Measurements from ENCODE around the gene OSBP2.

OSBP2 gene

DNA sequence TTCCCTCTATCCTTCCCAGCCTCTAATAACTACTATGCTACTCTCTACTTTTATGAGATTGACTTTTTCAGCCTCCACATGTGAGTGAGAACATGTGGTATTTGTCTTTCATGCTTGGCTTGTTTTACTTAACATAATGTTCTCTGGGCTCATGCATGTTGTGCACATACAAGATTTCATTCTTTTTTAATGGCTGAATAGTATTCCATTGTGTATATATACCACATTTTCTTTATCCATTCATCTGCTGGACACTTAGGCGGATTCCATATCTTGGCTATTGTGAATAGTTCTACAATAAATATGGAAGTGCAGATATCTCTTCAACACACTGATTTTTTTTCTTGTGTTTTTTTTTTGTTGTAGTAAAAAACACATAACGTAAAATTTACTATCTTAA is 19.4 kb downstream of the OSBP2 start:
- intact Hi-C loops (cut with DNase I; ENCODE audit: low total_unique reads) = no loop called here
- Histone ChIP-seq H3K9me3 (no peaks in the 10 kb centered on the region), H3K4me3 (no peak overlapping the region), H3K36me3 (no peaks in the 10 kb centered on the region), H3K27me3 (no peaks in the 10 kb centered on the region), H3K27ac (no peak overlapping the region), H3K4me1 (no peaks in the 10 kb centered on the region)
- DNase-seq = no peak
- TF ChIP-seq, protein P1, sequence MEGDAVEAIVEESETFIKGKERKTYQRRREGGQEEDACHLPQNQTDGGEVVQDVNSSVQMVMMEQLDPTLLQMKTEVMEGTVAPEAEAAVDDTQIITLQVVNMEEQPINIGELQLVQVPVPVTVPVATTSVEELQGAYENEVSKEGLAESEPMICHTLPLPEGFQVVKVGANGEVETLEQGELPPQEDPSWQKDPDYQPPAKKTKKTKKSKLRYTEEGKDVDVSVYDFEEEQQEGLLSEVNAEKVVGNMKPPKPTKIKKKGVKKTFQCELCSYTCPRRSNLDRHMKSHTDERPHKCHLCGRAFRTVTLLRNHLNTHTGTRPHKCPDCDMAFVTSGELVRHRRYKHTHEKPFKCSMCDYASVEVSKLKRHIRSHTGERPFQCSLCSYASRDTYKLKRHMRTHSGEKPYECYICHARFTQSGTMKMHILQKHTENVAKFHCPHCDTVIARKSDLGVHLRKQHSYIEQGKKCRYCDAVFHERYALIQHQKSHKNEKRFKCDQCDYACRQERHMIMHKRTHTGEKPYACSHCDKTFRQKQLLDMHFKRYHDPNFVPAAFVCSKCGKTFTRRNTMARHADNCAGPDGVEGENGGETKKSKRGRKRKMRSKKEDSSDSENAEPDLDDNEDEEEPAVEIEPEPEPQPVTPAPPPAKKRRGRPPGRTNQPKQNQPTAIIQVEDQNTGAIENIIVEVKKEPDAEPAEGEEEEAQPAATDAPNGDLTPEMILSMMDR (IDR thresholded peaks at IDR 0.05) = no peak

DNA sequence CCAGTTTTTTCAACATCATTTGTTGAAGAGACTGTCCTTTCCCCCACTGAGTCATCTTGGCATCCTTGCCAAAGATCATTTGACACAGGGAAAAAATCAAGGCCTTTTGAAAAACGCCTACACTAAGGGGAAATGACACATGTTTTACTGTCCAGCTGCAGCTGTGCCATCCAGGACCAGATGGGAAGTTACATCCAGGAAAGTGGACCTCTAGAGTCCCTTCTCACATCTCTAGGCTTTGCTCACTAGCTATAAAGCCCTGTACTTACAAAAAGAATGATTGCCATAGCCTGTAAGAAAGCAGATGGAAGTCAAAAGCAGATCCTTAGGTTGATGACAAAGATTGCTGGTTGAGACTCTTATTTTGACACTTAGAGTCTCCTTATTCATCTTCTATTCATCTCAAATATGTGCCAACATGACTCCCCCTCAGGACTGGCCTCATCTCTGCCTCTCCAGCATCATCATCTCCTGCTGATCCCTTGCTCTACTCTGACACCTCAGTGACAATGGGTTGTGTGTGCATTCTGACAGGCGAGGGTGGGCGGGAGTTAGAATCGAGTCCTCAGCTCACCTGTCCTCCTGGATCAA is 22.8 kb downstream of the OSBP2 start:
- no peaks in the 10 kb centered on the region for H3K36me3 ChIP-seq
- no peaks in the 10 kb centered on the region for H3K9me3 ChIP-seq
- H3K27me3 ChIP-seq = no peaks in the 10 kb centered on the region
- H3K27ac ChIP-seq = no peak overlapping the region
- DNase-seq = no peak
- intact Hi-C loops (cut with DNase I; ENCODE audit: low total_unique reads) = no loop called here
- no peak overlapping the region for H3K4me3 ChIP-seq
- H3K4me1 ChIP-seq = no peaks in the 10 kb centered on the region
- TF ChIP-seq, protein P1 (IDR thresholded peaks at IDR 0.05) = no peak

DNA sequence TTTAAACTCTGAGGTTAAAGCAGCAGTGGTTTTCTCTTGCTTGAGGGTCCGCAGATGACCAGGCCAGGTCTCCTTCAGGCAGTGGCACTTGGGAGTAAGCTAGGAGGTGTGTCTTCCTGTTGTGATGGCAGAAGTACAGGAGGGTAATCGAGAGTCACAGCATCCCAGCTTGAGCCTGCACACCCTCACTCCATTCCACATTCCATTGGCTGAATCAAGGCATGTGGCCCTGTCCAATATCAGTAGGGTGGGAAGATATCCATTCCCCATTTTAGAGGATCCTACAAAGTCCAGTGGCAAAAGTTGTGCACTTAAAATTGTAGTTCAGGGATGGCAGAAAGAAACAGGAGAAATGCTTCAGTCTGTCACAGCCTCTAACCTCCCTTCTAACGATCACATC is 23.3 kb downstream of the OSBP2 start:
- H3K36me3 ChIP-seq = no peaks in the 10 kb centered on the region
- intact Hi-C loops (cut with DNase I; ENCODE audit: low total_unique reads) = no loop called here
- no peak overlapping the region for H3K27ac ChIP-seq
- no peaks in the 10 kb centered on the region for H3K27me3 ChIP-seq
- TF ChIP-seq, protein P1 (IDR thresholded peaks at IDR 0.05) = no peak
- DNase-seq = no peak
- H3K4me3 ChIP-seq = no peak overlapping the region
- no peaks in the 10 kb centered on the region for H3K9me3 ChIP-seq
- H3K4me1 ChIP-seq = no peaks in the 10 kb centered on the region

DNA sequence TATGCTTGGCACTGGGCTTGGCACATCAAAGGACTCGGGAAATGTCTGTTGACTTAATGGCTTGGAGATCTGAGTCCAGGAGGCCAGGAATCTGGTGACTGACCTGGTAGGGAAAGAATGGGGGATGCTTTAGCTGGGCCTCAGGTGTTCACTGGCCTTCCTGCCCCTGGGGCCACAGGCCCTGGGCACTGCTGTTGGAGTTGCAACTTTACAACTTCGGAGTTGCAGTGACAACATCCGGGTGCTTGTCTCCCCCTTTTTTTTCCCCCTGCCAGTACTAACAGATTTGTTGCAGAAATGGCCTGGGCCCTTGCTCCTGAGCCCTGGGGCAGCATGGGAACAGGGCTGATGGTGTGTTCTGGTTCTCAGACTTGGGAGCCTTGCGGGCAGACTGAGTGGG is 23.8 kb downstream of the OSBP2 start:
- Histone ChIP-seq H3K27ac (no peak overlapping the region), H3K4me3 (no peak overlapping the region), H3K36me3 (no peaks in the 10 kb centered on the region), H3K4me1 (no peaks in the 10 kb centered on the region), H3K9me3 (no peaks in the 10 kb centered on the region), H3K27me3 (no peaks in the 10 kb centered on the region)
- TF ChIP-seq, protein P1 (IDR thresholded peaks at IDR 0.05) = no peak
- no peak for DNase-seq
- intact Hi-C loops (cut with DNase I; ENCODE audit: low total_unique reads) = no loop called here

DNA sequence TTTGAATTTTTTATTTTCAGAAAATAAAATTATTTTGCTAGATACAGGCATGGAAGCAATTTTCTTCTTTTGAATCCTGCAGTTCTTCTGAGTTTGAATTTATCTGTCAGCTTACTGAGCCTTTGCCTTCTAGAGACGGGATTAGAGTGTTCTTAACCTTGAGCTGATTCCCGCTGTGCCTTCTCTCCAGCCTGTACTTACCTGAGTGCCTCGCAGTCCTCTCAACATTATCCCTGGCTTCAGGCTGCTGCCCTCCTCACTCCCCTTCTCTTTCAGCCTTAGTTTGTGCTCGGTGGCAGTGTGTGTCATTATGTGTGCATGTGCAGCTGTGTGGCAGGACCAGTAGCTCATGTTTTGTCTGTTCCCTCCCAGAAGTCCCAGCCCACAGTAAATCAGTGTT is 24.3 kb downstream of the OSBP2 start:
- intact Hi-C loops (cut with DNase I; ENCODE audit: low total_unique reads) = no loop called here
- Histone ChIP-seq H3K27ac (no peak overlapping the region), H3K36me3 (no peaks in the 10 kb centered on the region), H3K4me1 (no peaks in the 10 kb centered on the region), H3K9me3 (no peaks in the 10 kb centered on the region), H3K4me3 (no peak overlapping the region), H3K27me3 (no peaks in the 10 kb centered on the region)
- DNase-seq = no peak
- TF ChIP-seq, protein P1 (IDR thresholded peaks at IDR 0.05) = no peak
